ENCODE data around the gene TRIM71.
"Not testable (repeated sequence)": the region's sequence is repeated elsewhere in the genome, so short reads cannot be mapped to it uniquely, and the experiment has no call there.

Gene TRIM71

GRCh38 chr3:32945136-32945535 lies 127.3 kb downstream of the TRIM71 start:
- DNase-seq (ENCODE audit: low read depth in 2 of 2): peak in 1 of 2 donors; percentile 51

DNA sequence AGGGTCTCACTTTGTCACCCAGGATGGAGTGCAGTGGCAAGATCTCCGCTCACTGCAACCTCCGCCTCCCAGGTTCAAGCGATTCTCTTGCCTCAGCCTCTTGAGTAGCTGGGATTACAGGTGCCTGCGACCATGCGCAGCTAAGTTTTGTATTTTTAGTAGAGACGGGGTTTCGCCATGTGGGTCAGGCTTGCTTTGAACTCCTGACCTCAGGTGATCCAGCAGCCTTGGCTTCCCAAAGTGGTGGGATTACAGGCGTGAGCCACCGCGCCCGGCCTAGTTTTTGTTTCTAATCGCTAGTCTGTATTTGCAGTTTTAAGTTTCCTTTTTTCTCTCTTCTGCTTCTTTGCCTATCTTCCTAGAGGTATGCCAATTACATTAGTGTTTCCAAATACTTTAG lies 127.8 kb downstream of the TRIM71 start:
- not testable (repeated sequence) for DNase-seq (ENCODE audit: low read depth in 2 of 2)

More at GRCh38 chr3:32945136-32945535, 127.3 kb downstream of the TRIM71 start:
- TF ChIP-seq CTCF (IDR thresholded peaks at IDR 0.05; ENCODE audit: low read depth, low read length): no peak
- H3K4me3 ChIP-seq (replicated peaks in 1 of 2; ENCODE audit: low read depth in 2 of 2, low read length in 2 of 2): no peak overlapping the region

GRCh38 chr3:32946973-32947788 lies 129.4 kb downstream of the TRIM71 start:
- H3K4me3 ChIP-seq (replicated peaks in 1 of 2; ENCODE audit: low read depth in 2 of 2, low read length in 2 of 2): no peak overlapping the region
- no peak for TF ChIP-seq CTCF (IDR thresholded peaks at IDR 0.05; ENCODE audit: low read depth, low read length)
- peak in 1 of 2 donors; percentile 3 for DNase-seq (ENCODE audit: low read depth in 2 of 2)

More for the DNA sequence above, 127.8 kb downstream of the TRIM71 start:
- not testable (repeated sequence) for H3K4me3 ChIP-seq (replicated peaks in 1 of 2; ENCODE audit: low read depth in 2 of 2, low read length in 2 of 2)

All from cardiac fibroblast (primary cell).